GM21529 (cell line): ENCODE measurements around the gene PTPRM.

Experiments used
- ATAC-seq: cut with Tn5 transposase; IDR thresholded peaks from one replicate; pipeline ENCODE4 v1.9.1; 2021; ENCODE audit not compliant: unreplicated experiment

PTPRM gene

GRCh38 chr18:7567474-7568425 lies 634 bp downstream of the PTPRM start:
- ATAC-seq = no peak

GRCh38 chr18:7568426-7568825 lies 1.3 kb downstream of the PTPRM start:
- no peak for ATAC-seq

DNA sequence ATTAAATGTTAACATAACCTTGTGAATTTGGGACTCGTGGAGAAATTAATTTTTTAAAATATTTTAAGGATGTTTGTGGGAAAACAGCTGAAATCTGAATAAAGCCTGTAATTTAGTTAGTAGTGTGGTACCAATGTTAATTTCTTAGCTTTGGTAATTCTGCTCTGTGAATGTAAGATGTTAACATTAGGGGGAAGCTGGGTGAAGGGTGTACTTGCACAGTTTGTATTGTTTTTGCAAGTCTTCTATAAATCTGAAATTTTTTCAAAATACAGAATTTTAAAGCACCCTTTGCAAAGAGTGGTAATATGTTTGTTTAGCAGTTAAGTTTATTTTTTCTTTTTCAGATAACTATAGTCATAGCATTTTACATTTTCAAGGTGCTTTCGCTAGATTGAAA lies 4.5 kb downstream of the PTPRM start:
- ATAC-seq = no peak

- no peak for ATAC-seq
These were observed 5.7 kb downstream of the PTPRM start for GRCh38 chr18:7572822-7573221.

GRCh38 chr18:7575465-7576028 lies 8.4 kb downstream of the PTPRM start:
- ATAC-seq = no peak

DNA sequence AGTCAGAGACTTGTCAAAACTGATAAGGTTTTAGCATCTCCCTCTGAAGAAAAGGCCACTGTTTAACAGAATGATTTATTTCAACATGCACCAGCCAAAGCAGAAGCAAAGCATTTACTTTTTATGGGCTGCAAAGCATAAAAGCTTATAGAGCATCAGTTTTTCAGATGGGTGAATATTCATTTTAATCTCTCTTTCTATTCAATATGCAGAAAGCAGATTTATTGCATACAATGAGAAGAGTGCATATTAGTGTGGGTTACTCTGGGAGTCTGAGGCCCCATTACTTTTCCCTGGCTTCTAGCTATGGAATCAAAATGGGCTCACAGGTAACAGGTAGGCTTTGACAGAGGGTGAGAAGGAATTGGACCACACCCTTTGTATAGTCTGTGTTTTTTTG lies 9.0 kb downstream of the PTPRM start:
- no peak for ATAC-seq

- no peak for ATAC-seq
These were observed 9.6 kb downstream of the PTPRM start for GRCh38 chr18:7576685-7577084.

GRCh38 chr18:7577706-7578105 lies 10.6 kb downstream of the PTPRM start:
- ATAC-seq = no peak

GRCh38 chr18:7579176-7579917 lies 12.2 kb downstream of the PTPRM start:
- no peak for ATAC-seq

- no peak for ATAC-seq
These were observed 12.9 kb downstream of the PTPRM start for GRCh38 chr18:7579918-7580542.

GRCh38 chr18:7584646-7585275 lies 17.6 kb downstream of the PTPRM start:
- ATAC-seq = no peak

- no peak for ATAC-seq
These were observed 18.2 kb downstream of the PTPRM start for GRCh38 chr18:7585276-7585670.

- ATAC-seq = no peak
These were observed 19.3 kb downstream of the PTPRM start for GRCh38 chr18:7586379-7586778.

- no peak for ATAC-seq
These were observed 23.9 kb downstream of the PTPRM start for GRCh38 chr18:7590826-7591560.

- no peak for ATAC-seq
These were observed 25.4 kb downstream of the PTPRM start for GRCh38 chr18:7592305-7593071.

GRCh38 chr18:7593218-7593819 lies 26.2 kb downstream of the PTPRM start:
- ATAC-seq = no peak

- ATAC-seq = no peak
These were observed 29.0 kb downstream of the PTPRM start for GRCh38 chr18:7596147-7596546.

DNA sequence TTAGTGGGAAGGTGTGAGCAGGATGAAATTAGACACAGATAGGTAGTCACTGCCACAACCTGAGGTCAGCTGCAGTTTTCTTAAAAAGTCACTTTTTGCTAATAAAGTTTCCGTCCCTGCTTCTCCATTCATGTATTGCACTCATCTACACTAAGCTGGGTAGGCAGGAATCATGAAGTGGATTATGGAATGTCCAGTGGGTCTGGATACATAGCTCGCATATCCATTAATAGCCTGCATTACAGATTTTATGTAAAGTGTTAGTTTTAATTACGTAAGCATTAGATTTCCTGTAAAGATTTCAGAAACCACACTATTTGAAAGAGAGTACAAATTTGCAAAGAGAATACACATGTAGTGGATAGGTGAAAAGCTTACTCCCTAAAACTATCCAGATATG lies 30.4 kb downstream of the PTPRM start:
- no peak for ATAC-seq
